ENCODE data around the gene LRP5.

Gene LRP5

DNA sequence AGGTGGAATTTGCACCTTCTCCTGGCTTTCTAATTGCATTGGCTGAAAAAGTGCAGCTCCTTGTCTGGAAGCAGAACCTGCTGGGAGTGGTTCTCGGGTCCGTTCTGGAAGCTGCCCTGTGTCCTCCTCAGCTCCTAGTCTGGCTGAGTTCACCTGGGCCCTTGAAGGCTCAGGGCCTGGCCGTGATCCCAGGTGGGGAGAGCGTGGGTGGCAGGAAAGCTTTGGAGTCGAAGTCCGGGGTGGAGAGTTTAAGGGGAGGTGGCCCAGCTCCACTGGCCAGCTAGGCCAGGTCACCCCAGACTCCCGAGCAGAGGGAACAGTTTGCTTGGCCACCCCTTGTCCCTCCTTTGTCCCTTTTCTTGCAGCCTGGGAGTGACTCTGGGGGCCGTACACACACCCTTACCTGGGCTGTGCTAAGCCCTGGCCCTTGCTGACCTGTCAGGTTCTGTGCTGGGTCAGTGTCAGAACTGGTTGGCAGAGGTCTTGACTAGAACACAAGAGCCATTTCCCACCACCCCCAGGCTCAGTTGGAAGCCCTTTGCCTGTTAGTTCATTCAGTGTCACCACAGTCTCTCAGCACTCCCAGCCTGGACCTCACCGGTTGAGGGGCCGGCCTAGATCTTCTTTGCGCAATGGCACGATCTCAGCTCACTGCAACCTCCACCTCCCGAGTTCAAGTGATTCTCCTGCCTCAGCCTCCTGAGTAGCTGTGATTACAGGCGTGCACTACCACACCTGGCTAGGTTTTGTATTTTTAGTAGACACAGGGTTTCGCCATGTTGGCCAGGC lies 37.3 kb downstream of the LRP5 start:
- TF ChIP-seq GATA2 (IDR thresholded peaks at IDR 0.05; ENCODE audit: low read depth, low read length) (no peak), GATA3 (IDR thresholded peaks at IDR 0.05; ENCODE audit: low read depth, low read length) (no peak)

GRCh38 chr11:68350759-68351449 lies 38.5 kb downstream of the LRP5 start:
- TF ChIP-seq GATA2 (IDR thresholded peaks at IDR 0.05; ENCODE audit: low read depth, low read length) (no peak), GATA3 (IDR thresholded peaks at IDR 0.05; ENCODE audit: low read depth, low read length) (no peak)

GRCh38 chr11:68351450-68352275 lies 39.3 kb downstream of the LRP5 start:
- no peak for TF ChIP-seq GATA3 (IDR thresholded peaks at IDR 0.05; ENCODE audit: low read depth, low read length)
- no peak for TF ChIP-seq GATA2 (IDR thresholded peaks at IDR 0.05; ENCODE audit: low read depth, low read length)

GRCh38 chr11:68352591-68352990 lies 40.2 kb downstream of the LRP5 start:
- TF ChIP-seq GATA3 (IDR thresholded peaks at IDR 0.05; ENCODE audit: low read depth, low read length) = no peak
- TF ChIP-seq GATA2 (IDR thresholded peaks at IDR 0.05; ENCODE audit: low read depth, low read length) = no peak

DNA sequence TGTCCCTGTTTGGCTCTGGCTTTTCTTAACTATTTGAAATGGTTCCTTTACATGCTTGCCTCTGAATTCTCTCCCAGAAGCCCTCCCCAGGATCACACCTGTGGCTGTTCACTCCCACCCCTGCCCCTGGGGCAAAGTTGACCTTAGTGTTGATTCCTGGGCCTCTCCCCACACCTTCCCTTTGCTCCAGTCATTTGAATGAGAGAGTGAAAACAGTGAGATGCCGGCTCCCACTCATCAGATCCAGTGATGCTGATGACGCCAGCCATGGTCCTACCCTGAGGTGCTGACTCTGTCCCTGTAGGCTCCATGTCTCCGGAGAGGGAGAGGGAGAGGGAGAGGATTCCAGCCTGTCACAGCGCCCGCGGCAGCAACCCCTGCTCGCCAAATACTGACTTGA lies 40.7 kb downstream of the LRP5 start:
- TF ChIP-seq GATA3 (IDR thresholded peaks at IDR 0.05; ENCODE audit: low read depth, low read length) = no peak
- no peak for TF ChIP-seq GATA2 (IDR thresholded peaks at IDR 0.05; ENCODE audit: low read depth, low read length)

GRCh38 chr11:68353669-68354068 lies 41.3 kb downstream of the LRP5 start:
- TF ChIP-seq GATA2 (IDR thresholded peaks at IDR 0.05; ENCODE audit: low read depth, low read length) (no peak), GATA3 (IDR thresholded peaks at IDR 0.05; ENCODE audit: low read depth, low read length) (no peak)

- no peak for TF ChIP-seq GATA3 (IDR thresholded peaks at IDR 0.05; ENCODE audit: low read depth, low read length)
- no peak for TF ChIP-seq GATA2 (IDR thresholded peaks at IDR 0.05; ENCODE audit: low read depth, low read length)
Measured at GRCh38 chr11:68354148-68354872, 41.9 kb downstream of the LRP5 start.

- no peak for TF ChIP-seq GATA2 (IDR thresholded peaks at IDR 0.05; ENCODE audit: low read depth, low read length)
- TF ChIP-seq GATA3 (IDR thresholded peaks at IDR 0.05; ENCODE audit: low read depth, low read length) = no peak
Measured at GRCh38 chr11:68355471-68355870, 43.1 kb downstream of the LRP5 start.

DNA sequence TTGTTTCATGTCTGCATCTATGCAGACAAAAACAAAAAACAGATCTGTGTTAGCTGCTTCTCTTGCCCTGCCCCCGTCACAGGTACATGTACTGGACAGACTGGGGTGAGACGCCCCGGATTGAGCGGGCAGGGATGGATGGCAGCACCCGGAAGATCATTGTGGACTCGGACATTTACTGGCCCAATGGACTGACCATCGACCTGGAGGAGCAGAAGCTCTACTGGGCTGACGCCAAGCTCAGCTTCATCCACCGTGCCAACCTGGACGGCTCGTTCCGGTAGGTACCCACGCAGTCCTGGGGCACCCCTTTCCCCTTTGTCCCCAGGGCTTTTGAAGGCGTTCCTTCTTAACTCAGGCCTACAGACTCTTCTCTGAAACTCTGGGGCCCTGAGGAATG lies 45.2 kb downstream of the LRP5 start:
- TF ChIP-seq GATA3 (IDR thresholded peaks at IDR 0.05; ENCODE audit: low read depth, low read length) = no peak
- no peak for TF ChIP-seq GATA2 (IDR thresholded peaks at IDR 0.05; ENCODE audit: low read depth, low read length)

DNA sequence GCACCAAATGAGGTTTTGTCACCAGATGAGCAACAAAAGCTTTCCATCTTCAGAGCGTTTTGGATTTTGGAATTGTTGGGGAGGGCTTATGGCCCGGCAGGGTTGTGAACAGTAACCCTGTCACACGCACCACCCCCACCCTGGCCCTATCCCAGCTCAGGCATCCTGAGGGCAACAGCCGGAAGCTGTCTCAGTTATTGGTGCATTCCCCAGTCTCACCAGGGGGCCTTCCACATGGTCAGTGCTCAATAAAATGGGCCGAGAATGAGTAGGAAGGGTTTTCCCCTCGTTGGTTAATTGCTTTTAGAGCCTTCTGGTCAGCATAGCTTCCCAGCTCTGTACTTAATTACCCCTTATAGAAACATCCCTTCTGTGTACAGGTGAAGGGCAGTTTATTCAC lies 46.0 kb downstream of the LRP5 start:
- TF ChIP-seq GATA2 (IDR thresholded peaks at IDR 0.05; ENCODE audit: low read depth, low read length) (no peak), GATA3 (IDR thresholded peaks at IDR 0.05; ENCODE audit: low read depth, low read length) (no peak)

DNA sequence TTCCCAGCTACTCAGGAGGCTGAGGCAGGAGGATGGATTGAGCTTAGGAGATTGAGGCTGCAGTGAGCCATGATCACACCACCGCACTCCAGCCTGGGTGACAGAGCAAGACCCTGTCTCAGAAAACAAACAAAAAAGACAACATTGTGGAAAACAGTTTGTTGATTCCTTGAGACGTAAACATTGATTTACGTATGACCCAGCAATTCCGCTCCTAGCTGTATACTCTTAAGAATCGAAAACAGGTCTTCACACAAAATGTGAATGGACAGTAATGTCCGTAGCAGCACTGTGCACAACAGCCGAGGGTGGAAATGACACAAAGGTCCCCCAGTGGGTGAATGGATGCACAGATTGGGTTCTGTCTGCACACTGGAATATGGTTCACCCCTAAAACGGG lies 49.3 kb downstream of the LRP5 start:
- TF ChIP-seq GATA2 (IDR thresholded peaks at IDR 0.05; ENCODE audit: low read depth, low read length) = no peak
- no peak for TF ChIP-seq GATA3 (IDR thresholded peaks at IDR 0.05; ENCODE audit: low read depth, low read length)

DNA sequence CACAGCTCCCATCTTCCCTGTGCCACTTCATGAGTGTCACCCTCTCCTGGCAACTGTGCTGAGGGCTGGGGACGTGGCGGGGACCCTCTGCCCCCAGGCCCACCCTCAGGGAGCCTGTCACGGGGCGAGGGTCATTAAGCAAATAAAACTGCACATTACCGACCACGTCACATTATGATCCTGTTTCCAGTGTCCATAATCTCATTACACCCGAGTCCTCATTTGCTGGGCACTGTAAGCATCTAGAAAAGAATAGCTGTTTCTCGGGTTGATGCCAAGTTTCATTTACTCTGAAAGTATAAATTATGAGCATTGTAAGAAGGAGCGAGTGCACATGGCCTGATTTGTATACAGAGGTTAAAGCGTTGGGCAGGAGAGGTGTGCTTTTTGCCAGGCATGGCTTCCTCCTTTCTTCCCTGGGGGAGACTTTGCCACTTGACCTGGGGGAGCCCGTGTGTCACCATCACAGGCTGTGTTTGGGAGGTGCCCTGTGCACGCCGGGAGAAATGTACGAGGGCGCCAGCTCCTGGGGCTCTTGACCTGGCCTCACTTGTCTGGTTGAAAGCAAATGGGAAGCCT lies 50.5 kb downstream of the LRP5 start:
- TF ChIP-seq GATA3 (IDR thresholded peaks at IDR 0.05; ENCODE audit: low read depth, low read length) (no peak), GATA2 (IDR thresholded peaks at IDR 0.05; ENCODE audit: low read depth, low read length) (no peak)

GRCh38 chr11:68363776-68364175 lies 51.4 kb downstream of the LRP5 start:
- TF ChIP-seq GATA3 (IDR thresholded peaks at IDR 0.05; ENCODE audit: low read depth, low read length) (no peak), GATA2 (IDR thresholded peaks at IDR 0.05; ENCODE audit: low read depth, low read length) (no peak)

Data from SH-SY5Y (cell line).